ENCODE measurements around the gene KDM4B. TPM values are rescaled to one million over a fixed set of nuclear protein-coding genes. Genes with fewer than 3 reads are reported as not detected.

Gene KDM4B
- total RNA-seq, 1 experiment from 2014 or later = 43.7 TPM

GRCh38 chr19:5006201-5006600, 37.3 kb downstream of the KDM4B start:
- no peaks in the 10 kb centered on the region for H3K27me3 Mint-ChIP-seq (ENCODE audit: low read depth)
- Histone ChIP-seq H3K27ac (ENCODE audit: insufficient read length, low read depth, low read length) (no peak overlapping the region), H3K56ac (ENCODE audit: insufficient read length, low read depth, low read length) (no peak overlapping the region), H3T11ph (ENCODE audit: low read length) (no peak overlapping the region), H4K5ac (ENCODE audit: insufficient read length, low read depth, low read length) (no peak overlapping the region), H2AK5ac (ENCODE audit: insufficient read length, low read length) (no peak overlapping the region), H2BK5ac (ENCODE audit: insufficient read length, low read length) (no peak overlapping the region), H3K4me2 (ENCODE audit: insufficient read depth, insufficient read length, low read length) (no peak overlapping the region), H4K91ac (ENCODE audit: insufficient read length, low read depth, low read length) (no peak overlapping the region), H2BK12ac (ENCODE audit: insufficient read length, low read depth, low read length) (no peak overlapping the region), H2BK120ac (ENCODE audit: low read depth, low read length, poor library complexity, severe bottlenecking) (no peak overlapping the region), H3K18ac (ENCODE audit: insufficient read length, low read depth, low read length) (no peak overlapping the region), H3K23me2 (ENCODE audit: insufficient read length, low read depth, low read length, poor library complexity, severe bottlenecking) (no peaks in the 10 kb centered on the region), H2BK20ac (ENCODE audit: low read depth, low read length, poor library complexity, severe bottlenecking) (no peak overlapping the region), H2BK15ac (ENCODE audit: low read depth, low read length) (no peak overlapping the region), H4K20me1 (ENCODE audit: control insufficient read depth, insufficient read depth, insufficient read length) (no peaks in the 10 kb centered on the region), H4K8ac (replicated peaks; ENCODE audit: insufficient read length, low read depth, low read length) (no peak overlapping the region), H3K79me1 (ENCODE audit: insufficient read depth, low read depth, low read length, poor library complexity, severe bottlenecking) (peaks cover 2% of the 10 kb centered on the region), H3K4ac (ENCODE audit: low read depth, low read length) (no peak overlapping the region), H3K9ac (ENCODE audit: extremely low read depth, insufficient read length, low read length) (no peak overlapping the region), H3K14ac (ENCODE audit: insufficient read depth, low read length) (no peak overlapping the region; the same call in 1 of the 2 replicates), H3K23ac (ENCODE audit: insufficient read length, low read depth, low read length) (no peak overlapping the region), H3K9me3 (ENCODE audit: control insufficient read depth, low read depth, low read length) (no peaks in the 10 kb centered on the region), H3K79me2 (ENCODE audit: insufficient read depth, low read length) (peaks cover 2% of the 10 kb centered on the region; the same call in 1 of the 2 replicates), H2AFZ (ENCODE audit: low read length) (no peak overlapping the region), H3K4me1 (ENCODE audit: insufficient read depth, low read length) (no peaks in the 10 kb centered on the region), H3K27me3 (ENCODE audit: insufficient read depth, low read length) (no peaks in the 10 kb centered on the region)
- WGBS (ENCODE audit: extremely low coverage, insufficient read length, low lambda C conversion rate) = no CpG with 5 or more reads among the region's 10 CpGs
- peak overlapping the region in 1 of 3 experiments; percentile 44; a peak in 1 of 7 replicates for H3K27ac Mint-ChIP-seq
- H3K9me3 Mint-ChIP-seq = peaks cover 4 to 7% of the 10 kb centered on the region in 2 experiments; a peak in 3 of 5 replicates
- no peak overlapping the region for H3K4me3 Mint-ChIP-seq
- H3K4me1 Mint-ChIP-seq = peaks cover 3 to 16% of the 10 kb centered on the region in 2 experiments
- peaks cover 7 to 13% (median 8%) of the 10 kb centered on the region in 3 experiments; a peak in 6 of 7 replicates for H3K36me3 Mint-ChIP-seq (ENCODE audit: insufficient read depth in 1 of 3, low read depth in 3 of 3)
- no peak for DNase-seq
- no peak for TF ChIP-seq CTCF (conservative IDR thresholded peaks at IDR 0.05)
